HG02870 (cell line): ENCODE data around the gene ARPC1A.
"Not testable (repeated sequence)": the region's sequence is repeated elsewhere in the genome, so short reads cannot be mapped to it uniquely, and the experiment has no call there.

Experiments used
- ATAC-seq: cut with Tn5 transposase; IDR thresholded peaks from one replicate; pipeline ENCODE4 v1.9.1; 2021; ENCODE audit warnings: mild to moderate bottlenecking, moderate library complexity; ENCODE audit not compliant: unreplicated experiment

Gene ARPC1A

DNA sequence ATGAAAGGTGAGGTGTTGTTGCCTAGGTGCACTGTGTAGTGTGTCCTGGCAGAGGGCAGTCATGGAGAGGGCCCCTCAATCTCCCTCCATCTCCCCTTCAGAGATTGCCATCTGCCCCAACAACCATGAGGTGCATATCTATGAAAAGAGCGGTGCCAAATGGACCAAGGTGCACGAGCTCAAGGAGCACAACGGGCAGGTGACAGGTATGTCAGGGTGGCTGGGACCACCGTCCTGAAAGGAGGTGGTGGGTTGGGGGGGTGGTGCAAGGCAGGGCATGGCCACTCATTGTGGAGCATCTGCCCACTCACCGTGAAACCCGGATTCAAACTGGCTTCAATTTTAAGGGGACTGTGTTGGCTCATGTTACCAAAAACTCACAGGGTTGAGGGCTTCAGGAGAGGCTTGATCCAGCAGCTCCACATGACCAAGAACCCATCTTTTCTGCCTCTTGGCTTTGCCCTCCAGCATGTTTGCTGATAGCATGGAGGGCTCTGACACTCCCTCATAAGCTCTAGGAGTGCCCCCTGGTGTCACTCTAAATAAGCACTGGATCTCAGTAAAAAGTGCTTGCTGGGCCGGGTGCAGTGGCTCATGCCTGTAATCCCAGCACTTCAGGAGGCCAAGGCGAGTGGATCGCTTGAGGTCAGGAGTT lies 61.0 kb downstream of the ARPC1A start:
- no peak for ATAC-seq

DNA sequence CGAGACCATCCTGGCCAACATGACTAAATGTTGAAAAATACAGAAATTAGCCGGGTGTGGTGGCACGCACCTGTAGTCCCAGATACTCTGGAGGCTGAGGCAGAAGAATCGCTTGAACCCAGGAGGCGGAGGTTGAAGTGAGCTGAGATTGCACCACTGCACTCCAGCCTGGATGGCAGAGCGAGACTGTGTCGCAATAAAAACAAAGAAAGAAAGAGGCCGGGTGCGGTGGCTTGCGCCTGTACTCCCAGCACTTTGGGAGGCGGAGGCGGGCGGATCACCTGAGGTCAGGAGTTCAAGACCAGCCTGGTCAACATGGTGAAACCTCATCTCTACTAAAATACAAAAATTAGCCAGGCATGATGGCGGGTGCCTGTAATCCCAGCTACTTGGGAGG lies 61.5 kb downstream of the ARPC1A start:
- ATAC-seq, result not testable (repeated sequence)

DNA sequence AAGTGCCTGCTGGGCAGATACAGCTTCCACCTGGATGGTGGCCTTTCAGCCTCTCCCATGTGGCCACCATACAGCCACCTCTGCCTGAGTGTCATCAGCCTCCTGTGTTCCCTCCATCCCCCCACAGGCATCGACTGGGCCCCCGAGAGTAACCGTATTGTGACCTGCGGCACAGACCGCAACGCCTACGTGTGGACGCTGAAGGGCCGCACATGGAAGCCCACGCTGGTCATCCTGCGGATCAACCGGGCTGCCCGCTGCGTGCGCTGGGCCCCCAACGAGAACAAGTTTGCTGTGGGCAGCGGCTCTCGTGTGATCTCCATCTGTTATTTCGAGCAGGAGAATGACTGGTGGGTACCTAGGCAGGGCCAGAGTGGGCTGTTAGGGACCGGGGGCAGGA lies 62.2 kb downstream of the ARPC1A start:
- ATAC-seq, result no peak

DNA sequence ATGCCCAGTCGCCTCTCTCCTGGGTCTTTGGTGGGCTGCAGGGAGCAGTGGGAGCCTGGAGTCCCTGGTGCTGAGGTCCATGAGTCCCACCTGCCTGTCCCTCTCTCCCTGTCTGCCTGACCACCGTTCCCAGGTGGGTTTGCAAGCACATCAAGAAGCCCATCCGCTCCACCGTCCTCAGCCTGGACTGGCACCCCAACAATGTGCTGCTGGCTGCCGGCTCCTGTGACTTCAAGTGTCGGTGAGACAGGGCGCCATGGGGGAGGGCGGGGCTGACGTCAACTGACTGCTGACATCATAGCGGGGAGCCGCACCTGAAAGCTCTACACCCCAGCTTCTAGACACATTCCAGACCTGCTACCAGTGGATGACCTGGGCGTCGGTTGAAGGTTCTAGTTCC lies 64.1 kb downstream of the ARPC1A start:
- no peak for ATAC-seq

DNA sequence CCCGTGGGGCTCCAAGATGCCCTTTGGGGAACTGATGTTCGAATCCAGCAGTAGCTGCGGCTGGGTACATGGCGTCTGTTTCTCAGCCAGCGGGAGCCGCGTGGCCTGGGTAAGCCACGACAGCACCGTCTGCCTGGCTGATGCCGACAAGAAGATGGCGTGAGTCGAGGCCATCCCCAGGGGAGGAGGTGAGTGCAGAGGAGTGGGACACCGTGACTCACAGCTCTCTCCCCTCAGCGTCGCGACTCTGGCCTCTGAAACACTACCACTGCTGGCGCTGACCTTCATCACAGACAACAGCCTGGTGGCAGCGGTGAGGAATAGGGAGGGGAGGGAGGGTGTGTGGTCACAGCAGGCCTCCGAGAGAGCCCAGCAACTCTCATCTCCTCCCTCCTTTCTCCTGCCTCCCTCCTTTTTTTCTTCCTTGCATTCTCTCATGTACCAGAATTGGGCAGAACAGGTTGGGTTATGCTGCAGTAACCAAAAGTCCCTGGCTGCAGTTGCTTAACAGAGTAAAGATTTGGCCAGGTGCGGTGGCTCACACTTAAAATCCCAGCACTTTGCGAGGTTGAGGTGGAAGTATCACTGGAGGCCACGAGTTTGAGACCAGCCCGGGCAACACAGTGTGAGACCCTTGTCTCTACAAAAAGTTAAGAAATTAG lies 65.4 kb downstream of the ARPC1A start:
- ATAC-seq, result no peak

DNA sequence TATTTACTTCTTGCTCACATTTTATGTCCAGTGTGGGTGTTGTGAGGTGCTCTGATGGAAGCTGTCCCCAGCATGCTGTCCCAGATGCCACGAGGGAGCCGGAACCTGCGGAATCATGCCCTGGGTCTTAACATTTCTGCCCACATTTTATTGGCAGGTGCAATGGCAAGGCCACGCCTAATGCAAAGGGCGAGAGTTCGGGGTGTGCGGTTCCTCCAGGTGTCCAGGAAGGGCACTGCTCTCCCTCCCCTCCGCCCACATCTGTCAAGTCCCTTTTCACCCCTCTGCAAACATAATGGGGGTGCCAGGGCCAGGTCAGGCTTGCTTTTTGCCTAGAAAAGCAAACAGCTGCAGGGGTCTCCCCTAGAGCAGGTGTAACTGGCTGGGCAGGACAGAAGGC lies 66.3 kb downstream of the ARPC1A start:
- ATAC-seq, result no peak

DNA sequence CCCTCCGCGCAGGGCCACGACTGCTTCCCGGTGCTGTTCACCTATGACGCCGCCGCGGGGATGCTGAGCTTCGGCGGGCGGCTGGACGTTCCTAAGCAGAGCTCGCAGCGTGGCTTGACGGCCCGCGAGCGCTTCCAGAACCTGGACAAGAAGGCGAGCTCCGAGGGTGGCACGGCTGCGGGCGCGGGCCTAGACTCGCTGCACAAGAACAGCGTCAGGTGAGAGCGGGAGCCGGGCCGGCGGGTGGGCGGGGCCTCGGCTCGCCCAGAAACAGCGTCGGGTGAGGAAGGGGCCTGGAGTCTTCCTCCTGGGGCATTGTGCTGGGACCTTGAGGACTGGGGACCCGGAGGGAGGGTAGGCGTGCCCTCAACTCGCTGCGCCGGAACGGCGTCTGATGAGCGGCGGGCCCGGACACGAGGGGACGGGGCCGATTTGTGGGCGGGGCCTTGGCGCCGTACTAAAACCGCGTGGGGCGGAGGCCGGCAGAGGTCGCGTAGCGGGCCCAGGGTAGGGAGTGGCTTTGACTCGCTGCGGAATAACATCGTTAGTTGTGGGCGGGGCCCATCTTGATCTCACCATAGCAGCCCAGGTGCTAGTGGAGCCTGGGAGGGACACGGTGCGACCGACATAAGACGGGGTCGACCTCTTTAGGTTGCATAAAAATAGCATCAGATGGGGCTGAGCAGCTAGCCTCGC lies 67.1 kb downstream of the ARPC1A start:
- ATAC-seq, result no peak

DNA sequence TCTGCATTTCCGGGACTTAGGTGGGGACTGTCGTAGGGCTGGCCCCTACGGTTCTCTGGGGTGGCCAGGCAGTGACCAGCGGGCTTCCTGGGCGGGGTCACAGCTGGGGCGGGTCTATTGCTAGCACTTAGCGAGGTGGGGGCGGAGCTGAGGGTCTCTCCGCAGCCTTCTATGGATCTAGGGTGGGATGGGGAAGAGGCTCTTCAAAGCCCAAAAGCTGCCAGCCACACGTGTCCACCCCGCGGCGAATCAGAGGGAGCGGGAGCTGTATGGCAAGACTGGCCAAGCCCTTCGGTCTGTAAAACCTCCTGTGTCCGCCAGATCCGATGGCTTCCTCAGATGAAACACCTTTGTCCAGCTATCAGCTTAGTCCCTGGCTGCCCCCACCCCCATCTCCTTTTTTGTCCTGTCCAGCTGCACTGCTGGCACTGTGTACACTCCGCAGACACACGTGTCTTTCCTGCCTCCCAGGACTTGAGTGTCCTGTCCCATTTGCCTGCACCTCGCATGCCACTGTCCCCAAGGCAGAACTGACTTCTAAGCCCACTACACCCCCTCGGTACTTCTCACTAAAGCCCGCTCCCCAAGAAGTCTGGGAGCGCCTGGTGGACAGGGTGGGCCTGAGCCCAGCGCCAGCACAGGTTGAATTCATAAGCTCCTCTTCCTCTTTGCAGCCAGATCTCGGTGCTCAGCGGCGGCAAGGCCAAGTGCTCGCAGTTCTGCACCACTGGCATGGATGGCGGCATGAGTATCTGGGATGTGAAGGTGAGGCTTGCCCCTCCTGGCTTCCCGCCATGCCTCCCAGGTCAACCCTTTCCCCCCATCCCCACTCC lies 67.9 kb downstream of the ARPC1A start:
- no peak for ATAC-seq

DNA sequence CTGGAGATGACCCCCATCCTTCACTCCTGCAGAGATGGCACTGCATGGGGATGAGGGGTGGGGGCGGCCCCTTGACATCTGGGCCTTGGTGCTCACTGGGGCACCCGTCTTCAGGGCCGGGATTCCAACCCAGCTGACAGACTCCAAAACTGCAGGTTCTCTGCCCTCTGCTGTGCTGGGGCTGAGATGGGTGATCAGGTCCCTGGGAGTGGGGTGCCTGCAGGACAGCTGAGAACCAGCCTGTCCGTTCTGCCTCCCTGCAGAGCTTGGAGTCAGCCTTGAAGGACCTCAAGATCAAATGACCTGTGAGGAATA lies 68.4 kb downstream of the ARPC1A start:
- no peak for ATAC-seq

DNA sequence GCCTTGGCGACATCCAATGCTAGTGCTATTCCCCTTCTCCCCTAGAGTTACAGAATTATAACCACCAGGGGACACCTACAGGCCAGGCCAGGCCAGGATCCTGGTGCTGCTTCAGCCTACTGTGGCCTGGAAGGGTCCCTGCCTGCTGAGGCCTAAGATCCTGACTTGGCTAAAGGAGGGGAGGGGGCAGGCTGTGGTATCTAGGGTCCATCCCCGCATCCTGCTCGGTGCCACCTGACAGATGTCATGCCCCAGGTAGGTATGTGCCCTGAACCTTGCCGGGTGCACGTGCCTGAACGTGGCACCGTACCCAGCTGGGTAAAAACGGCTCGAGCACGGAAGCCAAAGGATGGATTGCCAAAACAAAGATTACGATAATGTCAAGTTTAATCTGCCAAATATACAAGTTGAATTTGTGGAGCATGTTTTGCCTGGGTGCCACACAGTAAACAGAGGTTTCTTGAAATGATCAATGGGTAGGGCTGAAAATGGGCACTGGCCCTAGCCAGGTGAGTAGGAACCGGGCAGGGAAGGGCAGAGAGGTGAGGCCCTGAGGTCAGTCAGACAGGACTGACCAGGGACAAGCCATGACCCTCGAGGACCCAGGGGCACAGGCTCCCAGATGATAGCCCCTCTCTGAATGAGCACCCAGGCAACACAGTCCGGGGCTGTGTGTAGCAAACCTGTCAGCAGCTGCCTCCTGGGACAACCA lies 70.1 kb downstream of the ARPC1A start:
- ATAC-seq, result no peak

DNA sequence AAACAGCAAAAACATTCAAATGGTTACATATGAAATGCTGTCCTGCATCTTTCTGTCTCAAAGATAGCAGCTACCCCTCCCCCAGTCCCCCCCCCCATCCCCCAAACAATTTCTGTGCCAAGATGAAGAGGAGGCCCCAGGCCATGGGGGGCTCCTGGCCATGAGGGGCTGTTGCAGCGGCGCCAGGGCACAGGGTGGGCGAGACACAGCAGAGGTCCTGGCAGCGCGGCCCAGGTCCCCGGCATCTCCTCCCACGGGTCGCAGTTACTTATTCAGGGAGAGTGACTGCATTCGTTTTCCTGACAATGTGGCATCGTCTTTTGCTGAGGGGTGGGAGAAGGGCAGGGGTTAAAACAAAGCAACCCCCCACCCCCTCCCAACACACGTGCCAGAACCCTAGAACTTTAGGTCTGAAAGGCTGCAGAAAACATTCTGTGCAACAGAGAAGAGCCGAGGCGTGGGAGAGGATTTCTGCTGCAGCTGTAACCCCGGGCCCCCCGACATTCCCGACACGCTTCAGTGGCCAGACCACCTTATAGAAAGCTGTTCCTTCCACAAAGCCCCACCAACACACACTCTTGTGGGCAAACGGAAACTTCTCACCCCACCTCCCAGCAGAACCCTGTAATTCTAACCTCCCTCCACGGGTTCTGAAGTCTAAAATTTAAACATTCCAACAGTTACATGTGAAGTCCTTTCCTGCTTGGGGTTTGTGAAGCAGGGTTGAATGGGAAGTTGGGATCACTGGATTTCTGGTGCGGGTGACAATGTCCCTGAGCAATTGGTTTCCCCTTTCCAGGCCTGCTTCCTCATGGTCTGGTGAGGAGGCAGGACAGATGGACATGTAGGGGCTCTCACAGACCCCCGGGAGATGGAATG lies 71.0 kb downstream of the ARPC1A start:
- ATAC-seq, result no peak

DNA sequence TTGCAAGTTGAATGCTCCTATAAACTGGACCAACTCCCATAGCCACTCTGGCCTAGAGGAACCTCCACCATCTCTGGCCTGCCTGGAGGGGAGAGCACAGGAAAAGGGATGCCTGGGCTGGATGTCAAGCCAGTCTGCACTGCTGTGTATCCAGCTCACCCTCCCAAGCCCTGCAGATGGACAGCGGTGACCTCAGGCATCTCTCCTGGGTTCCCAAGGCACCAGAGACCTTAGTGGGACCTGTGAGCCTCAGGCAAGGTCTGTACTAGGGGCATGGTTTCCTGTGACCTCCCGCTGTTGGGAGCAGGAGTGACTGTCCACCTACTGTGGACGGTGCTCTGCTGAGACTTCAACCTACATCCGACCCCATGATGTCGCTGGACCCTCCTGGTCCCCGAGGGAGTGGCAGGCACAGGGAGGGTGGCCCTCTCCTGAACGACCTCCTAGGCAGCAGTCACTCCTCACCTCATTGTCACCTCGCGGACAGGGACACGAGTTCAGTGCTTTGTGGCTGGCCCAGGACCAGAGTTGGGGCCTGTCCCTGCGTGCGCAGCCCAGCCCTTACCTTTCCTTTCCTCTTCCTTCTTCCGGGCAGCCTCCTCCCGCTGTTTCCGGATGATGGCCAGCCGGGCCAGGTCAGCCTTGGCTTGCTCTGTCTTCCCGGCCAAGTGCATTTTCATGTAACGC lies 71.7 kb downstream of the ARPC1A start:
- ATAC-seq, result no peak

DNA sequence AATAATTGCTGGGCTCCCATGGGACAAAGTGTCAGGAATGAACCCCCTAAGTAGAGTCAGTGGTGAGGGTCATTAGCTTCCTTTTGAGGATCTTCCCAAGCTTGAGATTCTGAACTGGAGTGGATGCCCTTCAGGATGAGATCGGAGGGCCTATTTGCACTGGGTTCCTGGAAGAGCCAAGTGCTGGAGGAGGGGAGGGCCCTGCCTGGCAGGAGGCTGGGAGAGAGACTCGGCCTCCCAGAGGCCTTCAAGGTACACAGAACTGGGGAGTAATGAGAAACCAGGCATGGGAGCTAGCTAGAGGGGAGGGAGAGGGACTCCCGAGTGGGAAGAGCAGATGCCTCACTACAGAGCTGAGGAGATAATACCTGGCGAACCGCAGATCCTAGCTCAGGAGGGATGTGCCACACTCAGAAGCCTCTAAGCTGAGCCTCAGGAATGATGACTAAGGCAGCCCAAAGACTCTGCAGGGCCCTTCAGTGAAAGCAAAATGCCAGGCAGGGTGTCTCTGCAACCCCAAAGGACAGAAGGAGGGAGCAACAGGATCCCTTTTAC lies 73.3 kb downstream of the ARPC1A start:
- ATAC-seq, result no peak

DNA sequence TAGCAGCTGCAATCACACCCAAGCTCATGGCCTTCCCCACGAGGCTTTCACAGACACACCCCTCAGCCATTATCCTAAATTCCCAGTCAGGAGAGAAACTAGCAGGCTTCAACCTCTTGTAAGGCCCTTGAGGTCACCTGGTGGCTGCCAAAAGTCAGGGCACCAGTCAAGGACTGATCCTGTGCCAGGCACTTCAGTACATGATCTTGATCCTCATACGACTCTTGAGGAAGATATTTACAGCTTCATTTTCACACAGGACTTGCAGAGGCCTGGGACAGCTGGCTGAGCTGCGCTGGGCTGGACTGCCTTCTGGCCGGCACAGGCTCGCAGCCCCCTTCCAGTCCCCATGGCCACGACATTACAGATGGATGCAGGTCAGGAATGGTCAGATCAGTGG lies 73.9 kb downstream of the ARPC1A start:
- no peak for ATAC-seq

DNA sequence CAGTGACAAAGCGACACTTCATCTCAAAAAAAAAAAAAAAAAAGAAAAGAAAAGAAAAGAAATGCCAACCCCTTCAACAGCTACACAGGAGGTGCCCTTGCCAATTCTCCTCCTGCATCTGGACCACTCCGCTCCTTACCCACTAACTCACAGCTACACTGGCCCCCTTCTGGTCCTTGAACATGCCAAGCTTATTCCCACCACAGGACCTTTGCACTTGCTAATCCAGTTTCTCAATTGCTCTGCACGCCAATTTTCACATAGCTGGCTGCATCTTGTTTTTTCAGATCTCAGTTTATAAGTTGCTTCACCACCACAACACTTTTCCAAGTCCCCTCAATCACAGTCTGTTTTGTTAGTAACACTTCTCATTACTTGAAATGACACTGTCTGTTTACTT lies 77.2 kb downstream of the ARPC1A start:
- no peak for ATAC-seq

DNA sequence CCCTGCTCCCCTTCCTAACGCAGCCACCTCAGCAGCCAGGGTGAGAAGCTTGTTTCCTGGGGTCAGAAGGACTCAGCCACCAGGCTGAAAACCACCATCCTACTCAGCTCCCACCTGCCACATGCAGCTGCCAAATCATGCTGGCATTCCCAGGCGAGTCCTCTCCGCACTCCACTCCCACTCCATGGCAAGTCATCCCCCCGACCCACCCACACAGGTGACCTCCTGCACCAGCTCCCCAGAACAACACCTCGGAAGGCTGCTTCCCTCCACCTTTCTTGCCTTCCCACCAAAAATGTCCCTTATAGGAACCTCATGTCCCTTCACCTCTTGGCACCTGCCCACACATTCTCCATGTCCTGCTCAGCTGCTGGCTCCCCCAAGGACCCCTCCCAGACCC lies 78.1 kb downstream of the ARPC1A start:
- ATAC-seq, result no peak

DNA sequence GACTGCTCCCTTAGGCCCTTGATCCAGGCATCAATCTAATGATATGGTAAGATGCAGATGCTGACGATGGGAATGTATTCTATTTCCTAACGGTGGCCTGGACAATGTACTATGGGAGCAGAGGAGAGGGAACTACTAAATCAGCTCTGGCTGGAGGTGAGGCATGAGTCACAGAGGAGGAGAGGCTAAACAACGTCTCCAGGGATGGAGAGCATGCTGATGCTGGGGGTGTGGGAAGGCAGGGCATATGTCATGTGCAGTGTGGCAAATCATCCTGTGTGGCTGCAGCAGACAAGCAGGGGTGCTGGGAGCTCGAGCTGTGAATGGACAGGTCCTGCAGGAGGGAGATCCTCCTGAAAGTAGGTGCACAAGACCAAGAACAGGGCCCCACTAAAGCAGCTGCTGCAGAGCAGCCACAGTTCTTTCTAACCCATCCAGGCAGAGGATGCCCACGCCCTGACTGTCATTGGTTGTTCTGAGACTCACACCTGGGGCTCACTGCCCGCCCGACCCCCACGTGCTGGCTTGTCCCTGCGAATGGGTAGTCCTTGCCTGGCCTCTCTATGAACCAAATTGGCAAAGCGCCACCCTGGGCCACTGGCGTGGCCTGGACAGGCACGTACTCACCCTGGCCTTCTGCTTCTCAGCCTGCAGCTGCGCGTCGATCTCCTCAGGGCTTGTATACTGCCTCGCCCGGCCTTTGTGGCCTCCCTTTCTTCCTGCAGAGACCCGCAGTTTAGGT lies 78.7 kb downstream of the ARPC1A start:
- ATAC-seq, result no peak

DNA sequence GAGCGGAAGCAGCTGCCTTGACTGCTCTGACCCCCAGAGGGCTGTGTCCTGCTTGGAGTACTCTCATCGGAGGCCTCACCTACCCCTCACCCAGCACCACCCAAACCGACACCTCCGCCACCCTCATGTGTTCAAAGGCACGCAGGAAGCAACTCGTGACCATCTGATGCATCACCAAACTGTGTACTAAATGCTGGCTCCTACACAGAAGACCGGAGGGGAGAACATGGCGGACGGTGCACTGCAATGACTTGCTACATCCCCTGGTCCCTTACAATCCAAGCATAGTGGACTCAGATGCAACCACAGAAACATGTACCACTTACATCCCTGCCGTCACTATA lies 79.3 kb downstream of the ARPC1A start:
- ATAC-seq, result no peak

DNA sequence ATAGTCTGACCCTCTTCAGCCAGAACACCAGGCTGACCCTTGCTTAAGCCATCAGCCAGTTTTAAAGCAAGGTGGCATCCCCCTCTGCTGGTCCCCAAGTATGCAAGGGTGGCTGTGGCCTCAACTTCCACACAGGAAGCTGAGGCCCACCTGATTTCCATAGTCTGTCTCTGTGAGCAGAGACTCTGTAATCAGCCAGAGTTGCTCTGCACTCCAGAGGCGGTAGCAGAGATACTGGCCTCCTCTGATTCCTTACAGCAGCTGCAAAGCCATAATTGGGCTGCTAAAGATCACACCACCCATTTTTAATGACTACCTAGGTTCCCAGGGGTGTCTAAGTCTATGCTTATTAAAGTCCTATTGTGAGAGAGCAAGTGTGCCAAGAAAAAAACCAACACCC lies 80.9 kb downstream of the ARPC1A start:
- ATAC-seq, result no peak
